NCI-H1092 (cell line): ENCODE data around the gene ARHGAP15.
"Not testable (repeated sequence)": the region's sequence is repeated elsewhere in the genome, so short reads cannot be mapped to it uniquely, and the experiment has no call there.

ENCODE experiments used
- DNase-seq: peaks from one replicate; lab custom pipeline; 2025; lab: John Stamatoyannopoulos, UW

The ARHGAP15 gene

GRCh38 chr2:143128681-143129580 is at the start of gene ARHGAP15:
Gene ARHGAP15, plus strand, starts transcription at chr2:143129419.
- DNase-seq, result no peak

- no peak for DNase-seq
Measured at GRCh38 chr2:143081616-143082015, 47.6 kb upstream of the ARHGAP15 start.

- no peak for DNase-seq
Measured at GRCh38 chr2:143083636-143084035, 45.6 kb upstream of the ARHGAP15 start.

- DNase-seq, result no peak
Measured at GRCh38 chr2:143084462-143084861, 44.8 kb upstream of the ARHGAP15 start.

- no peak for DNase-seq
Measured at GRCh38 chr2:143085125-143085784, 44.0 kb upstream of the ARHGAP15 start.

GRCh38 chr2:143087033-143087432 is 42.2 kb upstream of the ARHGAP15 start:
- DNase-seq, result no peak

- no peak for DNase-seq
Measured at GRCh38 chr2:143088388-143088787, 40.8 kb upstream of the ARHGAP15 start.

- not testable (repeated sequence) for DNase-seq
Measured at GRCh38 chr2:143089520-143089919, 39.7 kb upstream of the ARHGAP15 start.

GRCh38 chr2:143110758-143111428 is 18.3 kb upstream of the ARHGAP15 start:
- DNase-seq, result peak; percentile 61

GRCh38 chr2:143117225-143117624 is 12.0 kb upstream of the ARHGAP15 start:
- no peak for DNase-seq

GRCh38 chr2:143121079-143121478 is 8.1 kb upstream of the ARHGAP15 start:
- no peak for DNase-seq

- DNase-seq, result no peak
Measured at GRCh38 chr2:143121957-143122356, 7.3 kb upstream of the ARHGAP15 start.

- no peak for DNase-seq
Measured at GRCh38 chr2:143123911-143124310, 5.3 kb upstream of the ARHGAP15 start.

GRCh38 chr2:143124445-143124844 is 4.8 kb upstream of the ARHGAP15 start:
- DNase-seq, result no peak

GRCh38 chr2:143125717-143126116 is 3.5 kb upstream of the ARHGAP15 start:
- DNase-seq, result no peak

GRCh38 chr2:143132355-143132754 is 3.1 kb downstream of the ARHGAP15 start:
- DNase-seq, result no peak

- no peak for DNase-seq
Measured at GRCh38 chr2:143133783-143134182, 4.6 kb downstream of the ARHGAP15 start.

- DNase-seq, result no peak
Measured at GRCh38 chr2:143138292-143138691, 9.1 kb downstream of the ARHGAP15 start.

GRCh38 chr2:143139835-143140393 is 10.7 kb downstream of the ARHGAP15 start:
- DNase-seq, result no peak

GRCh38 chr2:143140864-143141661 is 11.8 kb downstream of the ARHGAP15 start:
- no peak for DNase-seq

GRCh38 chr2:143142598-143142997 is 13.4 kb downstream of the ARHGAP15 start:
- DNase-seq, result no peak
